Measurements from ENCODE around the gene TMEM272. TPM values are rescaled to one million over a fixed set of nuclear protein-coding genes. Genes with fewer than 3 reads are reported as not detected.
A peak's percentile ranks its signal among the peaks of the same experiment; 100 is the strongest.

TMEM272 gene
- total RNA-seq, 1 donor from 2014 or later: not detected

DNA sequence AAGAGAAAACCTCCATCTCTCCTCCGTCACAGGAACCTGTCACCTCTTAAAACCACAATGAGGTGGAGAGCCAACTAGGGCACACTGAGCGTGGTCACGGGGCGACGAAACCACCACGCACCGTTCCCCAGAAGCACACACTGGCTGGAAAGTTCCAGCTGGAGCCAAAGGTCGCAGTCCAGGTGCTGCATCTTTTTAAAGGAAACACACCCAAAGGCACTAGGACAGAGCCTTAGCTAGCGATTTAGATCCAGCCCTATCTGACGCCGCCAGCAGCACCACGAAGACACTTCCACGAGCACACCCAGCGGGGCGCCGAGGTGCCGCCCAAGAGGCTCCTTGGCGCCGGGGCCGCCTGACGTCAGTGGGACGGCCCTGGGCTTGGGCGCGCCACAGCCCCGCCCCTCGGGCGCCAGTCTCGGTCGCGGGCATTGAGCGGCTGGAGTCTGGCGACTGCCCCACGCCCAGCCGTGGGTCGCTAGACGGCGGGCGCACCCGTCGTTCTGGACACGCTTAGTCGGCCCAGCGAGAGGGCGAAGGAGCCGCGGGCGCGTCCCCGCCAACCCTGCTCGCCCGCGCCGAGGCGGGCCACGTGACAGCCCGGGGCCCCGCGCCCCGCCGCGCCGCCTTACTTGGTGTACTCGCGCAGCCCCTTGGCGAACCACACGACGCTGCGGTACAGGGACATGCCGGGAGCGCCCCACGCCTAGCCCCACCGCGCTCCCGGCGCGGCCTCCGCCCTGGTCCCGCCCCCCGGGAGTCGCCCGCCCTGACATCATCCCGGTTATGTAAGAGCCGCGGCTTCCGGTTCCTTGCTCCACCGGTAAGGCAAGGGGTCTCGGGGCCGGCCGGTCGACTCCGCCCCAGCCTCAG, 41.3 kb downstream of the TMEM272 start, which contains the start of gene DHRS12:
TSS of gene DHRS12 (minus strand) at position 742 of the 873 bp plus-strand sequence. CDS start 4,504 bp downstream, outside the sequence.
- Mint-ChIP-seq H3K27me3 (ENCODE audit: insufficient read depth, low read depth) (peaks cover 6% of the 10 kb centered on the region), H3K27ac (peak within 1 kb of the TSS; percentile 89), H3K4me1 (peaks cover 70% of the 10 kb centered on the region), H3K4me3 (peak within 1 kb of the TSS; percentile 88), H3K9me3 (no peaks in the 10 kb centered on the region), H3K36me3 (peaks cover under 1% of the 10 kb centered on the region)
- peak within 1 kb of the TSS; percentile 56 for H3K9ac ChIP-seq
- peak; percentile 85 for DNase-seq (ENCODE audit: low spot score)
- peaks cover 28% of the 10 kb centered on the region for H3F3A ChIP-seq (ENCODE audit: low read depth)
- no peaks in the 10 kb centered on the region for H3K79me2 ChIP-seq (ENCODE audit: low read depth)
- H3K4me1 ChIP-seq: peaks cover 53% of the 10 kb centered on the region
- H3K27ac ChIP-seq: no peak within 1 kb of the TSS
- peak within 1 kb of the TSS; percentile 92 for H2AFZ ChIP-seq (replicated peaks)
- H4K20me1 ChIP-seq (ENCODE audit: low read depth): peaks cover 7% of the 10 kb centered on the region
- H3K9me3 ChIP-seq (ENCODE audit: low read depth): no peaks in the 10 kb centered on the region
- no peaks in the 10 kb centered on the region for H3K36me3 ChIP-seq
- H3K27me3 ChIP-seq: no peaks in the 10 kb centered on the region
- H3K4me3 ChIP-seq: peak within 1 kb of the TSS; percentile 67
- TF ChIP-seq EZH2phosphoT487 (IDR thresholded peaks at IDR 0.05): no peak
- TF ChIP-seq, protein P1, sequence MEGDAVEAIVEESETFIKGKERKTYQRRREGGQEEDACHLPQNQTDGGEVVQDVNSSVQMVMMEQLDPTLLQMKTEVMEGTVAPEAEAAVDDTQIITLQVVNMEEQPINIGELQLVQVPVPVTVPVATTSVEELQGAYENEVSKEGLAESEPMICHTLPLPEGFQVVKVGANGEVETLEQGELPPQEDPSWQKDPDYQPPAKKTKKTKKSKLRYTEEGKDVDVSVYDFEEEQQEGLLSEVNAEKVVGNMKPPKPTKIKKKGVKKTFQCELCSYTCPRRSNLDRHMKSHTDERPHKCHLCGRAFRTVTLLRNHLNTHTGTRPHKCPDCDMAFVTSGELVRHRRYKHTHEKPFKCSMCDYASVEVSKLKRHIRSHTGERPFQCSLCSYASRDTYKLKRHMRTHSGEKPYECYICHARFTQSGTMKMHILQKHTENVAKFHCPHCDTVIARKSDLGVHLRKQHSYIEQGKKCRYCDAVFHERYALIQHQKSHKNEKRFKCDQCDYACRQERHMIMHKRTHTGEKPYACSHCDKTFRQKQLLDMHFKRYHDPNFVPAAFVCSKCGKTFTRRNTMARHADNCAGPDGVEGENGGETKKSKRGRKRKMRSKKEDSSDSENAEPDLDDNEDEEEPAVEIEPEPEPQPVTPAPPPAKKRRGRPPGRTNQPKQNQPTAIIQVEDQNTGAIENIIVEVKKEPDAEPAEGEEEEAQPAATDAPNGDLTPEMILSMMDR (IDR thresholded peaks at IDR 0.05): no peak
- TF ChIP-seq EZH2 (IDR thresholded peaks at IDR 0.05): no peak
- H3K4me2 ChIP-seq: peak within 1 kb of the TSS; percentile 84

DNA sequence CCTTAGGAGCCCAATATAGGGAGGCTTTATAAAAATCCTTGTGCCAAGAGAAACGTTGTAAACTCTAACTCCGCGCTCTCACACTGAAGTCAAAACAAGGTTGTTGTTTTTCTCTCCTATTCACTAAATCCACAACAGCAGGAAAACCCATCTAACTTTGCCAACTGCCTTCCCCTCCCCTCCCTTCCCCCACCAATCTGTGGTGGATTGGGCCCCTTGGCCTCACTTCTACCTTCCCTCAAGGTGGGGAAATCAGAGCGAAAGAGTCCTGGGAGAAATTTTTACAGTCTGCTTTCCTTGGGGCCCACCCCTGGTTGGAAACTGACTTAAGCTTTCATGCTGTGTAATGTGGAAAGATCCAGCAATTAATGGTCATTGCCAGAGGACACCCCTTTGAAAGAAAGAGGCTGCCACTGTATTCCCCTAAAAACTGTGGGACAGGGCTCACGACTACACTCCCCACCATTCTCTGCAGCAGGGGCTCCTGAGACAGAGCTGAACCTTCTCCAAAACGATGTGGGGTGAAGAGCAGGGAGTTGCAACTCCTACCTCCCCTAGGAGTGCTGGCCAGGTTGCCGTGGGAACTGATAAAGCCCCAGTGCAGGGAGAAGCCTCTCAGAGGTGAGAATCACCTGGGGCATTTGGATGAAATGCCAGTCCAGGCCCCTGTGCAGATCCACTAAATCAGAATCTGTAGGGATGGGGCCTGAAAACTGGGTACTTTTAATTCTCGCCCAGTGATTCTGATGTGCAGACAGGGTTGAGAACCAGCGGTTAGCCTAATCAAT, 42.2 kb downstream of the TMEM272 start:
- H2AFZ ChIP-seq (replicated peaks): peak overlapping the region; percentile 92

DNA sequence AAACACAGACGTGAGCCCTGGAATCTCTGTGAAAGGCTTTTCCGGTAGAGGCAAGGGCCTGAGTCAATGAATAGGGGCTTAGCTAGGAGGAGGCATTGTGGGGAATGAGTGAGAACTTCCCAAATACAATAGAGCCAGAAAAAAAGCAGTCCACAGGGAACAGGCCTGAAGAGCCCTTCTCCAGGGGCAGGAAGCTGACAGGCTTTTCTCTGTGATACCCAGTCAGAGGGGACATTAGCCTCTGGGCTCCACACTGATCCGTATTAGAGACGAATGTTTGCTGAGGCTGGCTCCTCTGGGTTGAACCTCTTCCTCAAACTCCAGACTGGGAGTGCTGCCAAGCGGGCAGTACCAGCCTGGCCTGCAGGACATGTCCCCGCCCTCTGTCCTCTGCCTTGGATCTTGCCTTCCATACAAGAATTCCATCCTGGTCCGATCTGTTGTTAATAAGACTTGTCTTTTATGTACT, 43.3 kb downstream of the TMEM272 start:
- peaks cover 28% of the 10 kb centered on the region for H3F3A ChIP-seq (ENCODE audit: low read depth)
- H3K27me3 ChIP-seq: no peaks in the 10 kb centered on the region
- H3K27ac ChIP-seq: peak overlapping the region; percentile 74
- no peak overlapping the region for H3K4me3 ChIP-seq
- no peak overlapping the region for H2AFZ ChIP-seq (replicated peaks)
- H3K4me1 Mint-ChIP-seq: peaks cover 78% of the 10 kb centered on the region
- H3K9me3 ChIP-seq (ENCODE audit: low read depth): no peaks in the 10 kb centered on the region
- H3K4me2 ChIP-seq: peak overlapping the region; percentile 84
- DNase-seq (ENCODE audit: low spot score): peak; percentile 92
- H3K9ac ChIP-seq: no peak overlapping the region
- no peaks in the 10 kb centered on the region for H3K9me3 Mint-ChIP-seq
- peaks cover 7% of the 10 kb centered on the region for H4K20me1 ChIP-seq (ENCODE audit: low read depth)
- H3K4me3 Mint-ChIP-seq: peak overlapping the region; percentile 88
- H3K36me3 Mint-ChIP-seq: peaks cover 3% of the 10 kb centered on the region
- peak overlapping the region; percentile 89 for H3K27ac Mint-ChIP-seq
- H3K79me2 ChIP-seq (ENCODE audit: low read depth): no peaks in the 10 kb centered on the region
- H3K27me3 Mint-ChIP-seq (ENCODE audit: insufficient read depth, low read depth): peaks cover 6% of the 10 kb centered on the region
- peak; percentile 21 for TF ChIP-seq EZH2phosphoT487 (IDR thresholded peaks at IDR 0.05)
- TF ChIP-seq EZH2 (IDR thresholded peaks at IDR 0.05): no peak
- TF ChIP-seq, protein P1 (IDR thresholded peaks at IDR 0.05): no peak
- no peaks in the 10 kb centered on the region for H3K36me3 ChIP-seq
- H3K4me1 ChIP-seq: peaks cover 58% of the 10 kb centered on the region

More for the DNA sequence above, 42.2 kb downstream of the TMEM272 start:
- no peaks in the 10 kb centered on the region for H3K79me2 ChIP-seq (ENCODE audit: low read depth)
- H3K36me3 ChIP-seq: no peaks in the 10 kb centered on the region
- H3K9me3 ChIP-seq (ENCODE audit: low read depth): no peaks in the 10 kb centered on the region
- H3K9me3 Mint-ChIP-seq: no peaks in the 10 kb centered on the region
- H3K4me3 ChIP-seq: peak overlapping the region; percentile 67
- peaks cover 58% of the 10 kb centered on the region for H3K4me1 ChIP-seq
- DNase-seq (ENCODE audit: low spot score): peak; percentile 37
- H3K4me1 Mint-ChIP-seq: peaks cover 77% of the 10 kb centered on the region
- no peak overlapping the region for H3K27ac ChIP-seq
- H3K4me3 Mint-ChIP-seq: peak overlapping the region; percentile 88
- H3K27me3 ChIP-seq: no peaks in the 10 kb centered on the region
- no peak overlapping the region for H3K9ac ChIP-seq
- H3K36me3 Mint-ChIP-seq: peaks cover 3% of the 10 kb centered on the region
- peaks cover 28% of the 10 kb centered on the region for H3F3A ChIP-seq (ENCODE audit: low read depth)
- H4K20me1 ChIP-seq (ENCODE audit: low read depth): peaks cover 7% of the 10 kb centered on the region
- TF ChIP-seq EZH2phosphoT487 (IDR thresholded peaks at IDR 0.05) (no peak), EZH2 (IDR thresholded peaks at IDR 0.05) (no peak)
- TF ChIP-seq, protein P1 (IDR thresholded peaks at IDR 0.05): no peak
- peak overlapping the region; percentile 89 for H3K27ac Mint-ChIP-seq
- H3K4me2 ChIP-seq: peak overlapping the region; percentile 84
- H3K27me3 Mint-ChIP-seq (ENCODE audit: insufficient read depth, low read depth): peaks cover 6% of the 10 kb centered on the region
